ENCODE measurements around the gene ODAPH. TPM values are rescaled to one million over a fixed set of nuclear protein-coding genes. Genes with fewer than 3 reads are reported as not detected.
A peak's percentile ranks its signal among the peaks of the same experiment; 100 is the strongest.
"Not testable (repeated sequence)": the region's sequence is repeated elsewhere in the genome, so short reads cannot be mapped to it uniquely, and the experiment has no call there.

Gene ODAPH
- total RNA-seq, 2 donors from 2014 or later: 6.2 to 13.0 TPM

- H3K9me3 Mint-ChIP-seq: peaks cover 8% of the 10 kb centered on the region
- H3K27me3 Mint-ChIP-seq: no peaks in the 10 kb centered on the region
- DNase-seq (ENCODE audit: low spot score) (no peak), ATAC-seq (no peak)
- H3K4me1 Mint-ChIP-seq (ENCODE audit: low read depth in 2 of 2): peaks cover under 1 to 4% of the 10 kb centered on the region in 2 donors
- H3K27ac Mint-ChIP-seq: no peak overlapping the region
- peaks cover 41% of the 10 kb centered on the region for H3K36me3 Mint-ChIP-seq
- H3K4me3 Mint-ChIP-seq: no peak overlapping the region
Measured at GRCh38 chr4:75530556-75531322, 25.1 kb upstream of the ODAPH start.

- peaks cover 36% of the 10 kb centered on the region for H3K36me3 Mint-ChIP-seq
- H3K27ac Mint-ChIP-seq; H3K27me3 Mint-ChIP-seq; ATAC-seq; DNase-seq (ENCODE audit: low spot score); H3K9me3 Mint-ChIP-seq; H3K4me1 Mint-ChIP-seq (ENCODE audit: low read depth in 2 of 2); H3K4me3 Mint-ChIP-seq: not testable (repeated sequence)
Measured at GRCh38 chr4:75531536-75532143, 24.2 kb upstream of the ODAPH start.

GRCh38 chr4:75533339-75533887 is 22.5 kb upstream of the ODAPH start:
- not testable (repeated sequence) for ATAC-seq; DNase-seq (ENCODE audit: low spot score); H3K9me3 Mint-ChIP-seq; H3K27me3 Mint-ChIP-seq; H3K4me1 Mint-ChIP-seq (ENCODE audit: low read depth in 2 of 2); H3K27ac Mint-ChIP-seq; H3K4me3 Mint-ChIP-seq
- peaks cover 27% of the 10 kb centered on the region for H3K36me3 Mint-ChIP-seq

- H3K36me3 Mint-ChIP-seq: peaks cover 27% of the 10 kb centered on the region
- ATAC-seq; H3K27ac Mint-ChIP-seq; H3K9me3 Mint-ChIP-seq; H3K4me3 Mint-ChIP-seq; H3K4me1 Mint-ChIP-seq (ENCODE audit: low read depth in 2 of 2); DNase-seq (ENCODE audit: low spot score); H3K27me3 Mint-ChIP-seq: not testable (repeated sequence)
Measured at GRCh38 chr4:75533926-75534325, 21.9 kb upstream of the ODAPH start.

- ATAC-seq; H3K9me3 Mint-ChIP-seq; DNase-seq (ENCODE audit: low spot score); H3K27me3 Mint-ChIP-seq; H3K4me1 Mint-ChIP-seq (ENCODE audit: low read depth in 2 of 2); H3K27ac Mint-ChIP-seq; H3K4me3 Mint-ChIP-seq; H3K36me3 Mint-ChIP-seq: not testable (repeated sequence)
Measured at GRCh38 chr4:75537308-75537707, 18.6 kb upstream of the ODAPH start.

GRCh38 chr4:75542824-75543223 is 13.0 kb upstream of the ODAPH start:
- Mint-ChIP-seq H3K9me3 (no peaks in the 10 kb centered on the region), H3K27me3 (no peaks in the 10 kb centered on the region), H3K27ac (no peak overlapping the region), H3K4me3 (no peak overlapping the region), H3K4me1 (ENCODE audit: low read depth in 2 of 2) (no peaks in the 10 kb centered on the region), H3K36me3 (no peaks in the 10 kb centered on the region)
- no peak for ATAC-seq
- no peak for DNase-seq (ENCODE audit: low spot score)

- not testable (repeated sequence) for H3K4me1 Mint-ChIP-seq (ENCODE audit: low read depth in 2 of 2); ATAC-seq; DNase-seq (ENCODE audit: low spot score); H3K27ac Mint-ChIP-seq; H3K27me3 Mint-ChIP-seq; H3K9me3 Mint-ChIP-seq; H3K4me3 Mint-ChIP-seq; H3K36me3 Mint-ChIP-seq
Measured at GRCh38 chr4:75544220-75544619, 11.6 kb upstream of the ODAPH start.

GRCh38 chr4:75544870-75545269 is 11.0 kb upstream of the ODAPH start:
- DNase-seq (ENCODE audit: low spot score): no peak
- Mint-ChIP-seq H3K4me1 (ENCODE audit: low read depth in 2 of 2) (peaks cover 6 to 8% of the 10 kb centered on the region in 2 donors), H3K27ac (no peak overlapping the region)

GRCh38 chr4:75545526-75545925 is 10.3 kb upstream of the ODAPH start:
- no peak for ATAC-seq
- peaks cover 8 to 9% of the 10 kb centered on the region in 2 donors for H3K4me1 Mint-ChIP-seq (ENCODE audit: low read depth in 2 of 2)
- H3K9me3 Mint-ChIP-seq: no peaks in the 10 kb centered on the region
- H3K4me3 Mint-ChIP-seq: no peak overlapping the region
- H3K36me3 Mint-ChIP-seq: no peaks in the 10 kb centered on the region
- H3K27me3 Mint-ChIP-seq: no peaks in the 10 kb centered on the region
- no peak overlapping the region for H3K27ac Mint-ChIP-seq
- no peak for DNase-seq (ENCODE audit: low spot score)

More at GRCh38 chr4:75544870-75545269, 11.0 kb upstream of the ODAPH start:
- no peak for ATAC-seq
- Mint-ChIP-seq H3K9me3 (no peaks in the 10 kb centered on the region), H3K4me3 (no peak overlapping the region), H3K27me3 (no peaks in the 10 kb centered on the region), H3K36me3 (no peaks in the 10 kb centered on the region)

GRCh38 chr4:75547647-75548387 is 8.0 kb upstream of the ODAPH start:
- Mint-ChIP-seq H3K9me3 (no peaks in the 10 kb centered on the region), H3K36me3 (no peaks in the 10 kb centered on the region), H3K4me3 (no peak overlapping the region), H3K27me3 (no peaks in the 10 kb centered on the region), H3K27ac (no peak overlapping the region), H3K4me1 (ENCODE audit: low read depth in 2 of 2) (peaks cover 8 to 10% of the 10 kb centered on the region in 2 donors)
- DNase-seq (ENCODE audit: low spot score) (no peak), ATAC-seq (no peak)

- peaks cover 8 to 10% of the 10 kb centered on the region in 2 donors for H3K4me1 Mint-ChIP-seq (ENCODE audit: low read depth in 2 of 2)
- no peaks in the 10 kb centered on the region for H3K27me3 Mint-ChIP-seq
- DNase-seq (ENCODE audit: low spot score): peak; percentile 62
- H3K4me3 Mint-ChIP-seq: peak overlapping the region; percentile 36
- ATAC-seq: peak; percentile 64 to 77
- peak overlapping the region in 1 of 2 donors; percentile 12 for H3K27ac Mint-ChIP-seq
- H3K36me3 Mint-ChIP-seq: no peaks in the 10 kb centered on the region
- no peaks in the 10 kb centered on the region for H3K9me3 Mint-ChIP-seq
Measured at GRCh38 chr4:75549019-75549418, 6.8 kb upstream of the ODAPH start.

GRCh38 chr4:75552452-75552851 is 3.4 kb upstream of the ODAPH start:
- DNase-seq (ENCODE audit: low spot score) (no peak), ATAC-seq (no peak)
- Mint-ChIP-seq H3K27ac (no peak overlapping the region), H3K4me1 (ENCODE audit: low read depth in 2 of 2) (peaks cover 10 to 14% of the 10 kb centered on the region in 2 donors), H3K36me3 (no peaks in the 10 kb centered on the region), H3K9me3 (no peaks in the 10 kb centered on the region), H3K27me3 (peaks cover 2% of the 10 kb centered on the region in 2 donors), H3K4me3 (no peak overlapping the region)

- Mint-ChIP-seq H3K4me3 (peak overlapping the region; percentile 19), H3K4me1 (ENCODE audit: low read depth in 2 of 2) (peaks cover 8 to 17% of the 10 kb centered on the region in 2 donors), H3K36me3 (no peaks in the 10 kb centered on the region), H3K27ac (no peak overlapping the region), H3K27me3 (peaks cover 15 to 16% of the 10 kb centered on the region in 2 donors), H3K9me3 (no peaks in the 10 kb centered on the region)
- ATAC-seq: no peak
- DNase-seq (ENCODE audit: low spot score): no peak
Measured at GRCh38 chr4:75557696-75558095, 1.8 kb downstream of the ODAPH start.

- no peak overlapping the region for H3K27ac Mint-ChIP-seq
- peaks cover 15 to 19% of the 10 kb centered on the region in 2 donors for H3K27me3 Mint-ChIP-seq
- ATAC-seq: no peak
- H3K4me1 Mint-ChIP-seq (ENCODE audit: low read depth in 2 of 2): peaks cover 15 to 22% of the 10 kb centered on the region in 2 donors
- H3K9me3 Mint-ChIP-seq: no peaks in the 10 kb centered on the region
- no peak overlapping the region for H3K4me3 Mint-ChIP-seq
- no peak for DNase-seq (ENCODE audit: low spot score)
- no peaks in the 10 kb centered on the region for H3K36me3 Mint-ChIP-seq
Measured at GRCh38 chr4:75561789-75562188, 5.9 kb downstream of the ODAPH start.

Measured in natural killer cell treated with Interleukin-12 subunit alpha and Interleukin-12 subunit beta and Interleukin-15 and Interleukin-18, amount 100 ng/mL, for 72 hours (primary cell).